ENCODE data around the gene CELF5. TPM values are rescaled to one million over a fixed set of nuclear protein-coding genes. Genes with fewer than 3 reads are reported as not detected.
"Not testable (repeated sequence)": the region's sequence is repeated elsewhere in the genome, so short reads cannot be mapped to it uniquely, and the experiment has no call there.

Gene CELF5
- total RNA-seq, 4 donors from 2014 or later = not detected

- intact Hi-C loops (cut with DNase I; ENCODE audit: low total_unique reads) (no loop called here), in situ Hi-C loops (cut with MboI; ENCODE audit: low sequenced_read_pairs in 4 of 4) (no loop called here)
- Histone ChIP-seq H3K9me3 (no peaks in the 10 kb centered on the region), H3K27me3 (peaks cover 35 to 41% (median 36%) of the 10 kb centered on the region in 3 donors), H3K4me1 (no peaks in the 10 kb centered on the region), H3K4me3 (no peak overlapping the region), H3K27ac (no peak overlapping the region), H3K36me3 (no peaks in the 10 kb centered on the region)
- DNase-seq (no peak), ATAC-seq (no peak)
- TF ChIP-seq POLR2A (IDR thresholded peaks at IDR 0.05) = no peak
- no peak for TF ChIP-seq CTCF (IDR thresholded peaks at IDR 0.05 in 4 of 5, conservative IDR thresholded peaks at IDR 0.05 in 1 of 5)
Observed at GRCh38 chr19:3229888-3230496, 5.5 kb downstream of the CELF5 start.

- in situ Hi-C loops (cut with MboI; ENCODE audit: low sequenced_read_pairs in 4 of 4) = no loop called here
- H3K27me3 ChIP-seq = peaks cover 22 to 31% (median 30%) of the 10 kb centered on the region in 3 donors
Observed at GRCh38 chr19:3231288-3231687, 6.8 kb downstream of the CELF5 start.

GRCh38 chr19:3233116-3233515 is 8.7 kb downstream of the CELF5 start:
- intact Hi-C loops (cut with DNase I; ENCODE audit: low total_unique reads) = no loop called here

More at GRCh38 chr19:3231288-3231687, 6.8 kb downstream of the CELF5 start:
- intact Hi-C loops (cut with DNase I; ENCODE audit: low total_unique reads) = no loop called here
- Histone ChIP-seq H3K9me3 (no peaks in the 10 kb centered on the region), H3K4me1 (no peaks in the 10 kb centered on the region), H3K27ac (no peak overlapping the region), H3K4me3 (no peak overlapping the region), H3K36me3 (no peaks in the 10 kb centered on the region)
- DNase-seq (no peak), ATAC-seq (no peak)
- no peak for TF ChIP-seq CTCF (IDR thresholded peaks at IDR 0.05 in 4 of 5, conservative IDR thresholded peaks at IDR 0.05 in 1 of 5)
- no peak for TF ChIP-seq POLR2A (IDR thresholded peaks at IDR 0.05)

GRCh38 chr19:3233831-3234230 is 9.4 kb downstream of the CELF5 start:
- TF ChIP-seq CTCF (IDR thresholded peaks at IDR 0.05 in 4 of 5, conservative IDR thresholded peaks at IDR 0.05 in 1 of 5) (no peak), POLR2A (IDR thresholded peaks at IDR 0.05) (no peak)
- H3K27me3 ChIP-seq = peaks cover 0 to 13% (median 10%) of the 10 kb centered on the region in 3 donors
- ATAC-seq (no peak), DNase-seq (no peak)
- no peaks in the 10 kb centered on the region for H3K9me3 ChIP-seq
- no peaks in the 10 kb centered on the region for H3K4me1 ChIP-seq
- intact Hi-C loops (cut with DNase I; ENCODE audit: low total_unique reads) = no loop called here
- H3K36me3 ChIP-seq = no peaks in the 10 kb centered on the region
- in situ Hi-C loops (cut with MboI; ENCODE audit: low sequenced_read_pairs in 4 of 4) = no loop called here
- no peak overlapping the region for H3K27ac ChIP-seq
- H3K4me3 ChIP-seq = no peak overlapping the region

More at GRCh38 chr19:3233116-3233515, 8.7 kb downstream of the CELF5 start:
- Histone ChIP-seq H3K4me1 (no peaks in the 10 kb centered on the region), H3K36me3 (no peaks in the 10 kb centered on the region), H3K27me3 (peaks cover 7 to 17% (median 16%) of the 10 kb centered on the region in 3 donors), H3K9me3 (no peaks in the 10 kb centered on the region), H3K4me3 (no peak overlapping the region), H3K27ac (no peak overlapping the region)
- DNase-seq (no peak), ATAC-seq (no peak)
- in situ Hi-C loops (cut with MboI; ENCODE audit: low sequenced_read_pairs in 4 of 4) = no loop called here
- TF ChIP-seq CTCF (IDR thresholded peaks at IDR 0.05 in 4 of 5, conservative IDR thresholded peaks at IDR 0.05 in 1 of 5) (no peak), POLR2A (IDR thresholded peaks at IDR 0.05) (no peak)

- Histone ChIP-seq H3K4me1 (no peaks in the 10 kb centered on the region), H3K9me3 (no peaks in the 10 kb centered on the region), H3K27ac (no peak overlapping the region), H3K27me3 (peaks cover 0 to 5% (median 4%) of the 10 kb centered on the region in 3 donors), H3K4me3 (no peak overlapping the region), H3K36me3 (no peaks in the 10 kb centered on the region)
- DNase-seq (no peak), ATAC-seq (no peak)
- in situ Hi-C loops (cut with MboI; ENCODE audit: low sequenced_read_pairs in 4 of 4) (no loop called here), intact Hi-C loops (cut with DNase I; ENCODE audit: low total_unique reads) (no loop called here)
- no peak for TF ChIP-seq CTCF (IDR thresholded peaks at IDR 0.05 in 4 of 5, conservative IDR thresholded peaks at IDR 0.05 in 1 of 5)
- no peak for TF ChIP-seq POLR2A (IDR thresholded peaks at IDR 0.05)
Observed at GRCh38 chr19:3234800-3235199, 10.3 kb downstream of the CELF5 start.

GRCh38 chr19:3235604-3236003 is 11.1 kb downstream of the CELF5 start:
- H3K27me3 ChIP-seq; H3K27ac ChIP-seq; ATAC-seq; H3K4me1 ChIP-seq; H3K36me3 ChIP-seq; DNase-seq; H3K4me3 ChIP-seq; in situ Hi-C loops (cut with MboI; ENCODE audit: low sequenced_read_pairs in 4 of 4); intact Hi-C loops (cut with DNase I; ENCODE audit: low total_unique reads); H3K9me3 ChIP-seq: not testable (repeated sequence)

Data from gastrocnemius medialis (tissue), 4 donors.